PC-3 (cell line): Measurements from ENCODE around the gene CNTN1. TPM values are rescaled to one million over a fixed set of nuclear protein-coding genes. Genes with fewer than 3 reads are reported as not detected.

Experiments
- ATAC-seq: fragments of 200-7000 bp; cut with Tn5 transposase; 2 replicates; pipeline ENCODE4 v1.9.1; 2020; ENCODE audit warnings: mild to moderate bottlenecking, moderate library complexity
- BruUV-seq: library from RNA; stranded (reverse); fragments of 400-500 nt; replicated peaks from 2 replicates; lab custom pipeline; 2021; lab: Mats Ljungman, UMichigan
- CTCF ChIA-PET: fragments of 300-600 bp; sonication (Branson Sonifier 250); formaldehyde crosslinking; loops from one replicate; lab custom pipeline; 2022; ENCODE audit warnings: antibody characterized with exemption; lab: Charles Lee
- POLR2A ChIA-PET: fragments of 300-600 bp; sonication (Branson Sonifier 250); formaldehyde crosslinking; loops from one replicate; lab custom pipeline; 2022; ENCODE audit warnings: antibody characterized with exemption; ENCODE audit not compliant: unreplicated experiment; lab: Charles Lee
- DNase-seq: peaks from one replicate; pipeline ENCODE4 v3.0.0-alpha.2; 2015
- H2AFZ ChIP-seq: fragments of 300-600 bp; sonication (generic); 2 replicates; pipeline ENCODE4 v1.6.0; 2016; ENCODE audit warnings: antibody characterized with exemption, low read length
- H3F3A ChIP-seq: fragments of 300-600 bp; sonication (generic); one replicate; pipeline ENCODE4 v1.6.0; 2017; ENCODE audit warnings: antibody characterized with exemption, low read length, control low read depth, mild to moderate bottlenecking; ENCODE audit not compliant: unreplicated experiment
- H3K27ac ChIP-seq: fragments of 300-600 bp; sonication (generic); 2 replicates; pipeline ENCODE4 v1.5.1; 2016; ENCODE audit warnings: mild to moderate bottlenecking, low read length
- H3K27me3 ChIP-seq: fragments of 300-600 bp; sonication (generic); 2 replicates; pipeline ENCODE4 v1.6.1; 2016; ENCODE audit warnings: low read length, mixed read lengths
- H3K36me3 ChIP-seq: fragments of 300-600 bp; sonication (generic); 2 replicates; pipeline ENCODE4 v1.6.1; 2016; ENCODE audit warnings: low read depth, mixed run types, low read length, mixed read lengths
- H3K4me1 ChIP-seq: fragments of 300-600 bp; sonication (generic); 2 replicates; pipeline ENCODE4 v1.5.1; 2016; ENCODE audit warnings: low read length; ENCODE audit not compliant: insufficient read depth
- H3K4me2 ChIP-seq: fragments of 300-600 bp; sonication (generic); 2 replicates; pipeline ENCODE4 v1.6.0; 2016; ENCODE audit warnings: low read length
- H3K4me3 ChIP-seq: fragments of 300-600 bp; sonication (generic); 2 replicates; pipeline ENCODE4 v1.5.1; 2016; ENCODE audit warnings: mild to moderate bottlenecking, low read length, mixed read lengths
- H3K79me2 ChIP-seq: fragments of 300-600 bp; sonication (generic); 2 replicates; pipeline ENCODE4 v1.6.1; 2017; ENCODE audit warnings: low read length, mixed read lengths
- H3K9ac ChIP-seq: fragments of 300-600 bp; sonication (generic); 2 replicates; pipeline ENCODE4 v1.6.0; 2016; ENCODE audit warnings: mild to moderate bottlenecking, low read length
- H3K9me2 ChIP-seq: fragments of 300-600 bp; sonication (generic); replicated peaks from 2 replicates; pipeline ENCODE4 v1.6.1; 2016; ENCODE audit warnings: mixed run types, low read length, mixed read lengths
- H3K9me3 ChIP-seq: fragments of 300-600 bp; sonication (generic); 2 replicates; pipeline ENCODE4 v1.6.1; 2016; ENCODE audit warnings: low read length, mixed read lengths
- H4K20me1 ChIP-seq: fragments of 300-600 bp; sonication (generic); 2 replicates; pipeline ENCODE4 v1.6.1; 2016; ENCODE audit warnings: low read length, mixed read lengths
- EZH2 ChIP-seq: fragments of 300-600 bp; sonication (generic); IDR thresholded peaks from one replicate; pipeline ENCODE4 v1.6.1; 2017; ENCODE audit warnings: antibody characterized with exemption, mild to moderate bottlenecking, low read length; ENCODE audit not compliant: unreplicated experiment
- EZH2phosphoT487 ChIP-seq: fragments of 300-600 bp; sonication (generic); IDR thresholded peaks from 2 replicates; pipeline ENCODE4 v1.6.1; 2018; ENCODE audit warnings: mild to moderate bottlenecking, antibody characterized with exemption, low read length, borderline replicate concordance
- intact Hi-C: fragments of 100-400 bp; cut with micrococcal nuclease; formaldehyde crosslinking; loops from 2 replicates; pipeline ENCODE4 v1.9.0; 2023
- total RNA-seq: library from RNA; depleted of rRNA; stranded (reverse); fragments of >200 nt; gene quantifications from 2 replicates; pipeline ENCODE4 v1.2.3, GENCODE V29; 2014
- TF ChIP-seq, protein P1 (sequence below): fragments of 300-600 bp; sonication (generic); conservative IDR thresholded peaks from 2 replicates; pipeline ENCODE4 v1.5.1; 2017; ENCODE audit warnings: antibody characterized with exemption, low read depth, mild to moderate bottlenecking, low read length

CNTN1 gene
- total RNA-seq, 1 experiment from 2014 or later = not detected

GRCh38 chr12:40864891-40865290, 172.7 kb downstream of the CNTN1 start:
- Histone ChIP-seq H3K9me2 (no peaks in the 10 kb centered on the region), H3K9me3 (no peaks in the 10 kb centered on the region), H4K20me1 (no peaks in the 10 kb centered on the region), H3K27ac (no peak overlapping the region), H3K4me2 (no peak overlapping the region), H3K9ac (no peak overlapping the region), H3K27me3 (peaks cover 6% of the 10 kb centered on the region; the same call in 1 of the 2 replicates), H2AFZ (no peak overlapping the region), H3K4me1 (no peaks in the 10 kb centered on the region), H3F3A (no peaks in the 10 kb centered on the region), H3K36me3 (no peaks in the 10 kb centered on the region), H3K79me2 (no peaks in the 10 kb centered on the region), H3K4me3 (no peak overlapping the region)
- BruUV-seq = no TSS peak
- intact Hi-C loops = no loop called here
- ChIA-PET POLR2A (no interaction called here), CTCF (no interaction called here)
- DNase-seq = no peak
- TF ChIP-seq EZH2phosphoT487 (no peak), EZH2 (no peak)
- TF ChIP-seq, protein P1, sequence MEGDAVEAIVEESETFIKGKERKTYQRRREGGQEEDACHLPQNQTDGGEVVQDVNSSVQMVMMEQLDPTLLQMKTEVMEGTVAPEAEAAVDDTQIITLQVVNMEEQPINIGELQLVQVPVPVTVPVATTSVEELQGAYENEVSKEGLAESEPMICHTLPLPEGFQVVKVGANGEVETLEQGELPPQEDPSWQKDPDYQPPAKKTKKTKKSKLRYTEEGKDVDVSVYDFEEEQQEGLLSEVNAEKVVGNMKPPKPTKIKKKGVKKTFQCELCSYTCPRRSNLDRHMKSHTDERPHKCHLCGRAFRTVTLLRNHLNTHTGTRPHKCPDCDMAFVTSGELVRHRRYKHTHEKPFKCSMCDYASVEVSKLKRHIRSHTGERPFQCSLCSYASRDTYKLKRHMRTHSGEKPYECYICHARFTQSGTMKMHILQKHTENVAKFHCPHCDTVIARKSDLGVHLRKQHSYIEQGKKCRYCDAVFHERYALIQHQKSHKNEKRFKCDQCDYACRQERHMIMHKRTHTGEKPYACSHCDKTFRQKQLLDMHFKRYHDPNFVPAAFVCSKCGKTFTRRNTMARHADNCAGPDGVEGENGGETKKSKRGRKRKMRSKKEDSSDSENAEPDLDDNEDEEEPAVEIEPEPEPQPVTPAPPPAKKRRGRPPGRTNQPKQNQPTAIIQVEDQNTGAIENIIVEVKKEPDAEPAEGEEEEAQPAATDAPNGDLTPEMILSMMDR = no peak
- no peak for ATAC-seq

GRCh38 chr12:40870981-40871380, 178.7 kb downstream of the CNTN1 start:
- ChIA-PET CTCF (no interaction called here), POLR2A (no interaction called here)
- TF ChIP-seq EZH2phosphoT487 (no peak), EZH2 (no peak)
- TF ChIP-seq, protein P1 = no peak
- no TSS peak for BruUV-seq
- no peak overlapping the region for H3K4me2 ChIP-seq
- no peak for DNase-seq
- no peaks in the 10 kb centered on the region for H3K27me3 ChIP-seq
- H3K4me1 ChIP-seq = no peaks in the 10 kb centered on the region
- intact Hi-C loops = no loop called here
- H3K27ac ChIP-seq = no peak overlapping the region
- H3K4me3 ChIP-seq = no peak overlapping the region
- no peak overlapping the region for H3K9ac ChIP-seq
- H3K79me2 ChIP-seq = no peaks in the 10 kb centered on the region
- no peak for ATAC-seq
- no peaks in the 10 kb centered on the region for H4K20me1 ChIP-seq
- H3K36me3 ChIP-seq = no peaks in the 10 kb centered on the region
- H3F3A ChIP-seq = no peaks in the 10 kb centered on the region
- H3K9me3 ChIP-seq = no peaks in the 10 kb centered on the region
- no peak overlapping the region for H2AFZ ChIP-seq
- no peaks in the 10 kb centered on the region for H3K9me2 ChIP-seq

- Histone ChIP-seq H3K36me3 (no peaks in the 10 kb centered on the region), H3K9ac (no peak overlapping the region), H2AFZ (no peak overlapping the region), H3K27ac (no peak overlapping the region), H3K9me2 (no peaks in the 10 kb centered on the region), H3K27me3 (no peaks in the 10 kb centered on the region; the same call in 1 of the 2 replicates), H3K4me1 (no peaks in the 10 kb centered on the region), H3K4me2 (no peak overlapping the region), H3K79me2 (no peaks in the 10 kb centered on the region), H4K20me1 (no peaks in the 10 kb centered on the region), H3F3A (no peaks in the 10 kb centered on the region), H3K4me3 (no peak overlapping the region), H3K9me3 (no peaks in the 10 kb centered on the region)
- no peak for ATAC-seq
- no peak for DNase-seq
- ChIA-PET CTCF (no interaction called here), POLR2A (interaction anchor here (0.7 kb wide), 1 partner anchor 104 kb away, joined by 4 read pairs; no protein-coding TSS in a partner anchor)
- TF ChIP-seq EZH2phosphoT487 (no peak), EZH2 (no peak)
- TF ChIP-seq, protein P1 = no peak
- intact Hi-C loops = no loop called here
- no TSS peak for BruUV-seq
Measured at GRCh38 chr12:40874868-40875267, 182.6 kb downstream of the CNTN1 start.
